WI38 (cell line): ENCODE data around the gene DTNB.
"Not testable (repeated sequence)": the region's sequence is repeated elsewhere in the genome, so short reads cannot be mapped to it uniquely, and the experiment has no call there.

Experiments used
- H3K4me3 ChIP-seq: 2 replicates; pipeline ENCODE4 v1.5.1; 2011; ENCODE audit warnings: low read depth, mild to moderate bottlenecking, control low read depth, low read length
- CTCF ChIP-seq: IDR thresholded peaks from 2 replicates; pipeline ENCODE4 v1.5.1; 2012; ENCODE audit warnings: low read depth, mild to moderate bottlenecking, control low read depth, low read length

The DTNB gene

GRCh38 chr2:25411753-25412152, 261.6 kb downstream of the DTNB start:
- H3K4me3 ChIP-seq = no peak overlapping the region
- no peak for TF ChIP-seq CTCF

- no peak overlapping the region for H3K4me3 ChIP-seq
- no peak for TF ChIP-seq CTCF
These were observed 262.1 kb downstream of the DTNB start for GRCh38 chr2:25411281-25411680.

GRCh38 chr2:25410370-25410769, 263.0 kb downstream of the DTNB start:
- H3K4me3 ChIP-seq = no peak overlapping the region
- no peak for TF ChIP-seq CTCF

- TF ChIP-seq CTCF = no peak
- H3K4me3 ChIP-seq = no peak overlapping the region
These were observed 263.9 kb downstream of the DTNB start for GRCh38 chr2:25409468-25409867.

GRCh38 chr2:25409044-25409443, 264.3 kb downstream of the DTNB start:
- no peak for TF ChIP-seq CTCF

GRCh38 chr2:25405611-25406295, 267.6 kb downstream of the DTNB start:
- no peak for TF ChIP-seq CTCF
- H3K4me3 ChIP-seq = no peak overlapping the region

More at GRCh38 chr2:25409044-25409443, 264.3 kb downstream of the DTNB start:
- no peak overlapping the region for H3K4me3 ChIP-seq

GRCh38 chr2:25403120-25403760, 270.1 kb downstream of the DTNB start:
- not testable (repeated sequence) for H3K4me3 ChIP-seq
